Fibroblast of skin of right biceps (primary cell): ENCODE results near the gene GHRHR.

Experiments used
- DNase-seq: peaks from one replicate; pipeline ENCODE4 v3.0.0-alpha.2; 2013

The GHRHR gene

DNA sequence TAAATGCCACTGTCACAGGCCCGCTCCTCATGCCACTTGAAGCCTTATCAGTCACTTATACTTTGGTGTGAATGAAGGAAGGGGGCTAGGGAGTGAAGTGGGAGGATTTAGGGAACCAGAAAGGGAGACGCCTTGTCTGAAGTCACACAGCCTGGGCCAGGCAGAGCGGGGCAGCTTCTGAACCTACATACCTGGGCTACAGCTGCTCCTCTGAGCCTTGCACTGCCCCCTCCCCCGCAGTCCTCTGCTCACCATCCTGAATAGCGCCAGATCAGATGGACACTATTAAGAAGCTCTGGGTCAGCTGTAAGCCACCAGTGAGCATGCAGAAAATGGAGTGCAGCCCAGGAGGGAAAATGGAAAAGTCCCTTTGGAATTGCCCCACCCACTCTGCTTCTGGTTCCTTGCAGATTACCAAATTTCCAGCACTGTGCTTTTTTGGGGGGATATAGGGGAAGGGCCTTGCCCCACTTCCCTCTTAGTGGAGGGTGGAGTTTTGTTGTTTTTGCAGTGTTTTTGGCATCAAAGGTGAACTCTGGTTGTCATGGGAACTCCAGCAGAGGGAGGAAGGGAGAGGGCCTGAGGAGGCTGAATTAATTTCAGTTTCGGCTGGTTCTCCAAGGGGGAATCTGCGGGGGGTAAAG is 53.4 kb downstream of the GHRHR start:
- no peak for DNase-seq

DNA sequence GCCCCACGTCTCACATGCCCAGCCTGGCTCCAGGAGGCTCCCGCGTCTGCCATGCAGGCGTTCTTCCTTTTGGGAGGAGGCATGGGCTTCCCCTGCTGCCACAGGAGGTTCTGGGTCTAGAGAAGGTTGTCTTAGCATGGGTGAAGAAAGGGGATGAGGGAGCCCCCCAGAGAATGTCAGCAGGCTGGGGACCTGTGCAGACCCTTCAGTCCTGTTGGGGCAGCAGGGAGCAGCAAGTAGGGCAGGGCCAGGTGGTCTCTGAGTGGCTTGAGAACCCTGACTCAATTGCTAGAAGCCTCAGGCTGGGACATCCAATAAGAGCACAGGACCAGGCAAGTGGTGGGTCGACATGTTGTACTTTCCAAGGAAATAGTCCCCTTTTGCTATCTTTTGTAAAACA is 54.0 kb downstream of the GHRHR start:
- DNase-seq, result no peak

- no peak for DNase-seq
These were observed 55.8 kb downstream of the GHRHR start for GRCh38 chr7:31019509-31019908.

GRCh38 chr7:31020161-31020560 is 56.4 kb downstream of the GHRHR start:
- DNase-seq, result peak; percentile 22

DNA sequence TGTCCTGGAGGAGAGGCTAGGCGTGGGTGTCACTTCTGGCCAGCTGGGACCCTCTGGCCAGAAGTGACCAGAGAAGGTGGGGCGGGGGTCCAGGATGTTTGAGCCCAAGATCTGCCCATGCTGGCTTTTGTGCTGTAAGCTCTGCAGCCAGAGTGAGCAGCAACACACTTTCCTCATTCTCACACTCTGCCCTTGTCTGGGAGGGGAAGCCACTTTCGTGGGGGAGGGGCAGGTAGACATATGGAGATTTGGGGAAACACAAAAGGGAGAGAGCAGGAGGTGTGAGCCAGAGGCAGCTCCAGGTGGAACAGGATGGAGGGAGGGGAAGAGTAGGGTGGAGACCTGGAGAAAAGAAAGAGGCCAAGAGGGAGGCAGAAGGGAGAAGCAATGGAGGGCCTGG is 56.9 kb downstream of the GHRHR start:
- no peak for DNase-seq

- DNase-seq, result no peak
These were observed 58.4 kb downstream of the GHRHR start for GRCh38 chr7:31022117-31022516.

GRCh38 chr7:31022726-31023125 is 59.0 kb downstream of the GHRHR start:
- DNase-seq, result no peak

DNA sequence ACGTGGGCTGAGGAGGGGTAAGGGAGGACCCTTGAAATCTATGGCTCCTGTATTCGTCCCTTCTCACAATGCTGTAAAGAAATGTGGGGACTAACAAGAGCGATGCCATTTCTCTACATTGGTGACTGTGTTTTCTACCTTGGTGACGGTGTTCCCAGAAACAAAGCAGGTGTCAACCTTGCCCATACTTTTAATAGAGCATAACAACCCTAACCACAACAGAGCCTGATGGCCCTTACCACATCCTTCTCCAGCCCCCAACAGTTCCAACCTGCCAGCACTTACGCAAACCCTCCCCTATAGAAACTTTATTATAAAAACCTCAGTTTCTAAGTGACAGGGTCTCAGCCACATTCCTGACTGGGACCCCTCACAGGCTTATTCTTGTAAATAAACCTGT is 60.1 kb downstream of the GHRHR start:
- no peak for DNase-seq

- peak; percentile 41 for DNase-seq
These were observed 63.6 kb downstream of the GHRHR start for GRCh38 chr7:31027161-31027965.

GRCh38 chr7:31028006-31028405 is 64.3 kb downstream of the GHRHR start:
- no peak for DNase-seq

DNA sequence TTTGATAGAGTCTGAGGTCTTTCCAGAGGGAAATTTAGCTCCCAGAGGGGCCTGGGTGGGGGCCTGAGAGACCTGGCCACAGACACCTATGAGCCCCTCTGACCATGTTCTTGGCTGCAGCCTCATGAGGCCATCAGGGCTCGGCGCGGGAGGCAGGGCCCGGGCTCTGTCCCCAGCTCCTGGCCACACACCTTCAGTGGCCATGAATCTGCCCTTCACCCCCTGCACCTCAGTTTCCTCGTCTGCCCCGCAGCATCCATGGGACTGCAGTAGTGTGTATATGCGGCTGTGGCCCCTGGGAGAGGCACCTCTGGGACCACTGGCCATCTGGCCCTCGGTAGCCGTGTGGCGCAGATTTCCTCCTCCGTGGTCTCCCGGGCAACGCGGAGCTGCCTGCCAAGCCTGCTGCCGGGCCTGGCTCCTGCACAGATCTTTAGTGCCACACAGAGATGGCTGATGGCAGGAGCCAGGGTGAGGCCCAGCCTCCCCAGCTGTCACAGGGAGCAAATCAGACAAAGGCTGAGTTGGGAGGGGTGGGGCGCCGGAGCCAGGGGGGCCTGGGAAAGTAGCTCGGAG is 64.8 kb downstream of the GHRHR start:
- no peak for DNase-seq
